RWPE1 (cell line): ENCODE data around the gene ACOT11.
"Not testable (repeated sequence)": the region's sequence is repeated elsewhere in the genome, so short reads cannot be mapped to it uniquely, and the experiment has no call there.

Experiments used
- CTCF ChIA-PET: fragments of 350-600 bp; sonication (Branson Sonifier 250); formaldehyde crosslinking; extraction: SDS; loops from one replicate; lab custom pipeline; 2021; lab: Yijun Ruan, JAX
- POLR2A ChIA-PET: fragments of 400-600 bp; formaldehyde crosslinking; extraction: SDS; loops from one replicate; lab custom pipeline; 2020; ENCODE audit warnings: antibody characterized with exemption; ENCODE audit not compliant: low non-redundant PET; lab: Yijun Ruan, JAX
- DNase-seq: peaks from one replicate; pipeline ENCODE4 v3.0.0; 2012; ENCODE audit warnings: low spot score
- H3K27ac ChIP-seq: fragments of 450-650 bp; 2 replicates; pipeline ENCODE4 v1.5.1; 2017
- CTCF ChIP-seq: fragments of 450-650 bp; conservative IDR thresholded peaks from 2 replicates; pipeline ENCODE4 v1.5.1; 2017; ENCODE audit warnings: low read depth, mild to moderate bottlenecking

The ACOT11 gene

GRCh38 chr1:54517496-54517895 is 30.5 kb upstream of the ACOT11 start:
- TF ChIP-seq CTCF: no peak
- CTCF ChIA-PET: no interaction called here
- POLR2A ChIA-PET: no interaction called here
- no peak for DNase-seq
- no peak overlapping the region for H3K27ac ChIP-seq

GRCh38 chr1:54518489-54518888 is 29.5 kb upstream of the ACOT11 start:
- no peak for TF ChIP-seq CTCF
- DNase-seq: no peak
- H3K27ac ChIP-seq: no peak overlapping the region
- ChIA-PET POLR2A (no interaction called here), CTCF (interaction anchor here (0.6 kb wide), 1 partner anchor 273 kb away, joined by 5 read pairs; no protein-coding TSS in a partner anchor)

- H3K27ac ChIP-seq: no peak overlapping the region
- POLR2A ChIA-PET: no interaction called here
- CTCF ChIA-PET: interaction anchor here (0.6 to 0.9 kb wide), 2 partner anchors 11 to 44 kb away, joined by 3 read pairs; no protein-coding TSS in a partner anchor
- DNase-seq: peak; percentile 20
- TF ChIP-seq CTCF: no peak
Measured at GRCh38 chr1:54519709-54520108, 28.3 kb upstream of the ACOT11 start.

- POLR2A ChIA-PET: no interaction called here
- CTCF ChIA-PET: no interaction called here
- H3K27ac ChIP-seq: no peak overlapping the region
- TF ChIP-seq CTCF: no peak
- DNase-seq: no peak
Measured at GRCh38 chr1:54520631-54521321, 27.3 kb upstream of the ACOT11 start.

GRCh38 chr1:54526565-54526964 is 21.5 kb upstream of the ACOT11 start:
- POLR2A ChIA-PET, DNase-seq, H3K27ac ChIP-seq: not testable (repeated sequence)
- CTCF ChIA-PET: interaction anchor here (0.6 kb wide), 1 partner anchor 97 kb away, joined by 3 read pairs; no protein-coding TSS in a partner anchor

- CTCF ChIA-PET: no interaction called here
Measured at GRCh38 chr1:54528613-54529012, 19.4 kb upstream of the ACOT11 start.

More at GRCh38 chr1:54528613-54529012, 19.4 kb upstream of the ACOT11 start:
- no peak overlapping the region for H3K27ac ChIP-seq
- TF ChIP-seq CTCF: no peak
- DNase-seq: peak; percentile 20
- POLR2A ChIA-PET: no interaction called here
